Endometrium (tissue), 2 donors: Measurements from ENCODE around the gene FAM169A.
"Not testable (repeated sequence)": the region's sequence is repeated elsewhere in the genome, so short reads cannot be mapped to it uniquely, and the experiment has no call there.

Source experiments
- FAIRE-seq: peaks from 2 replicates; lab custom pipeline; 2012; peaks lifted over from hg19 to GRCh38; lab: Jason Lieb, UNC
- donor health status: control.
- donor health status: control.

Gene FAM169A

DNA sequence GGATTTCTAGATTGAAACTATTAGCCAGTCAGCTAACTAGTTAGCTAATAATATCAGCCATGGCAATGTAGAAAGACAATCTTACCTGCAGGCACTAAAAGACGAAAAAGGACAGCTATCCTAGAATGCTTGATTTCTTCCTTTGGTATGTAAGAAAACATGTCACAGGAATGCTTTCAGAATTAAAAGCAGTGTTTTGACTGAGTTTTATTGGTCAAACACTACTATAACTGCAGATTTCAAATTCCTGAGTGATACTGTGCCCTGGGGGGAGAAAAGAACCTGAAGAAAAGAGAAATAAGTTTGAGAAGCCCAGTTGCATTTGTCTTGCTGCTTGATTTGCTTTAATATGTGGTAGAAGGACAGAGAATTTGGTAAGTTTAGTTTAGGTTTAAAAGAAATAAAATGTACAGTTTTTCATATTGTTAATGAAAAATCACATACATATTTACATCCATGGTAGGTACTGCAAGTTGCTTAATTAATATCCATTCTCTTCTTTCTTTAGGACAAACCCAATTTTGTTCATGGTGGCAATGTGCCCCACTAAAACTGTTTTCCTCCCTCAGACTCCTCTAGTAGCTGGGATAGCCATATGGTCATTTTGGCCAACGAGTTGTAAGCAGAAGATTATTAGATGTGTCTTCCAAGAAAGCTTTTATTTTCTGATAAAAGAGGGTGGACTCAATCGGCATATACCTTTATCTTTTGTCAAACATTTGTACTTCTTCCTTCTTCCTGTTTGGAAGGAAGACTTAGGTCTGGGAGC, 4.3 kb upstream of the FAM169A start:
- no peak for FAIRE-seq

DNA sequence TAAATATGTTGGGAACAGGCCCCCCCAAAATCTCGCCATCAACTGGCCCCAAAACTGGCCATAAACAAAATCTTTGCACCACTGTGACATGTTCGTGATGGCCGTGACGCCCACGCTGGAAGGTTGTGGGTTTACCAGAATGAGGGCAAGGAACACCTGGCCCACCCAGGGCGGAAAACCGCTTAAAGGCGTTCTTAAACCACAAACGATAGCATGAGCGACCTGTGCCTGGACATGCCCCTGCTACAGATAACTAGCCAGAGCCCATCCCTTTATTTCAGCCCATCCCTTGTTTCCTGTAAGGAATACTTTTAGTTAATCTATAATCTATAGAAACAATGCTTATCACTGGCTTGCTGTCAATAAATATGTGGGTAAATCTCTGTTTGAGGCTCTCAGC, 3.2 kb upstream of the FAM169A start:
- FAIRE-seq = not testable (repeated sequence)

DNA sequence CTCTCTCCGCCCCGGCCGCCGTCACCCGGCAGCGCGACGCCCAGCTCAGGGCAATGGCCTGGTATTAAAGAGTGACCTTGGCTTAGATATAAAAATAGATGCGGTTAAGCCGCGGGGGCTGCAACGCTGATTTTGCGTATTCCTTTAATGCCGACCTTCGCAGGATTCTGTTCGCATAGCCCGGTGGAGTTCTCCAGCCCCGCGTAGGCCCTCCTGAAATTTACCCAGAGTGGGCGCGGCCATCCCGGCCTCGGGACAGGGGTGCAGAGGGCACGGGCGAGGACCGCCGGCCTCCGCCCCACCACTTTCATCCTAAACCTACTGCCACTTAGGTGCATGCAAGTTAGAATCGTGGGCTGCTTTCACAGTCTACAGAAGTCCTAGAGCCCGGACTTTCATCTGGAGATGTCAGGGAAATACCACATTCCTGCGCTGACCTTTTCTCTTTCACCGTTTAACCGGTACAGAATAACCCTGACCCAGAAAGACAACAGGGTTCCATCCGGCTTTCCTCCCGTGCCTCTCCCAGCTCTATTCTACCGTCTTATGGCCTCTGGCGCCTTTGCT, 492 bp upstream of the FAM169A start:
- no peak for FAIRE-seq

DNA sequence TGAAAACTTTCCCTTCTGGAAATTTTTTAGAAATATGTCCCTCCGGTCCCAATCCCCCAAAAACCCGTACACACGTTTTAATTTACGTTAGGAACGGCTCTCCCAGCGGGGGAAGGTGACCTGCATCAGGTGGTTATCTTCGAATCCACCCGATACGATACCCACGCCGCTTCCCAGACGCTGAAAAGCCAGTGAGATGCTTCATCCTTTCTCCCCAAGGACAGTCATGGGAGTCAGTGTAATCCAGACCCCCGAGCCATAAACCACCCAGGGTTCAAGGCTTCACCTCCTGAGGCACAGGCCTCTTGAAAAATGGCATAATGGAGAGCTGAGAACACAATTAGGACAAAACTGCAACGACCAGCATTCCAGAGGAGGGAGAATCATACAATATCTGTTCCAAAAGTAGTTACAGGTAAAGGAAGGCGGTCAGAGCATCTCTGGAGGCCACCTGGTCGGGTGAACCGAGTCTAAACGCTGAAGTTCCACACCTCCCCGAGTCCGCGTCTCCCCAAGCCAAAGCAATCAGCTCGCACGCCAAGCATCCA, 857 bp downstream of the FAM169A start:
- FAIRE-seq = no peak

DNA sequence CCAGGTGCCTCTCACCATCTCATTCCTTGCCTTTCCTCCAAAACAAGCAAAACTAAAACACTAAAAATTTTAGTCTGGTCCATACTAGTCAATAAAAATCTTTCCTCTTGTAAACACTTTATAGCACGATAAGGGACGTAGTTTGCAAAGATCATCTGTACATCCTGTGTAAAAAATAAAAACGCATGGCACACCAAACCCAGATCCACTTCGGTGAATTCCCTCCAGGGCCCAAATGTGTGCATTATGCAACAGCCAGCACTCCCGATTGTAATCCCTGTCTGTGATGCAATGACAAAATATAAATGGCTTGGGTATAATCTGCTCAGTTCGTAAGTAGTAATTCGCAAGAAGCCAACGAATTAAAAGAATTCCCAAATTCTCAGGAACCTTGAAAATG, 1.4 kb downstream of the FAM169A start:
- no peak for FAIRE-seq

DNA sequence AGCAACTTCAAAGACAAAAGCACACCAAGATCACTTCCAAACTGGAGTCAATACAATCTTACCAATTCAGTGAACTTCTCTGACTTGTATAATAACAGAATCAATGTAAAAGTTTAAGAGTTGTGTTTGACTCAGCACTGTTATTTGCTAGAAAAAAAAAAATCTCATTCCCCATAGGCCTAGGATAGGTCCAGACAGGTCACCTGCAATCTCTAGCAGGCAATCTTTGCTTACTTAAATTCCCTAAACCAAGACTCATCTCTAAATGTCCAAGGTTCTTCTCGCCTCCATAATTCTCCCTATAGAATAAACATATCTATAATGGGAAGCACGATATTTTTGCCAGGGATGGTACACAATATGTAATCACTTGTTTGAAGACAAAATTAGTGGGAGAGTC, 2.5 kb downstream of the FAM169A start:
- no peak for FAIRE-seq

DNA sequence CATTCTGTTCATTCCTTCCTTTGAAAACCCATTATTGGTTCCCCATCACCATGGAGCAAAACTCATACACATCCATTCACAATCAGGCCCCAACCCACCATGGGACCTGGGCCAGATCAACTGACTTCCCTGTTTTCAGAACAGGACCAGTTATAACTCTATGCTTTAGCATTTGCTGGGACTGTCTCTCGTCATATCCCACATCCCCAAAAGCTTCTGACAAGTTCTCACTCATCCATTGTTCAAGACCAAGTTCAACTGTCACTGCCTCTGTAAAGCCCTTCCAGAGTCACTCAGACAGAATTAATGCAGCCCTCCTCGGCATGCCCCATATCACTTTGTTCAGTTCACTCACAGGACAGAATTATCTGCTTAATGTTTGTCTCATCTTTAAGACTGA, 4.0 kb downstream of the FAM169A start:
- no peak for FAIRE-seq

DNA sequence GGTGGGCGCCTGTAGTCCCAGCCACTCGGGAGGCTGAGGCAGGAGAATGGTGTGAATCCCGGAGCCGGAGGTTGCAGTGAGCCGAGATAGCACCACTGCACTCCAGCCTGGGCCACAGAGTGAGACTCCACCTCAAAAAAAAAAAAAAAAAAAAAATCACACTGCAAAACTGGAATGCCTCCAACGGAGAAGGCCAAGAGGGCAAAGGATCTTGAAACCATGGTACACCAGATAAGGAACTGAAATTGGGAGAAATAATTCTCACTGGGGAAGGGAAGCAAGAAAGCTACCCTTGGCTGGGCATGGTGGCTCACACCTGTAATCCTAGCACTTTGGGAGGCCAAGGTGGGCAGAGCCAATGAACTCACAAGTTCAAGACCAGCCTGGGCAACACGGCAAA, 9.2 kb downstream of the FAM169A start:
- not testable (repeated sequence) for FAIRE-seq

DNA sequence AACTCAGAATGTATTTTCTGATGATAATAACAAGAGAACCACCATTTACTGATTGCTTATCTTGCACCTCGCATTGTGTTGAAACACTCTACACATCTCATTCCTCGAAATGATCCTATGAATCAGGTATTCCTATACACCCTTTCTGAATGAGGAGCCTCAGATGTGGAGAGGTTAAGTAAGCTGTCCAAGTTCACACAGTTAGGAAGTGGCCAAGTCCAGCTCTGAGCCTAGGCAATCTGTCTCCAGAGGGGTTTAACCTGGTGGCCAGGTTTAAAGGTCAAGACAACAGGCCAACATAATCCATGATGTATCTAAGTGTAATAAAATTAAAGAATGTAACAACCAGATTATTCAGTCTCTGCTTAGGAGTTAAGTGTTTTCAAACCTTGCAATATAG, 12.9 kb downstream of the FAM169A start:
- no peak for FAIRE-seq

DNA sequence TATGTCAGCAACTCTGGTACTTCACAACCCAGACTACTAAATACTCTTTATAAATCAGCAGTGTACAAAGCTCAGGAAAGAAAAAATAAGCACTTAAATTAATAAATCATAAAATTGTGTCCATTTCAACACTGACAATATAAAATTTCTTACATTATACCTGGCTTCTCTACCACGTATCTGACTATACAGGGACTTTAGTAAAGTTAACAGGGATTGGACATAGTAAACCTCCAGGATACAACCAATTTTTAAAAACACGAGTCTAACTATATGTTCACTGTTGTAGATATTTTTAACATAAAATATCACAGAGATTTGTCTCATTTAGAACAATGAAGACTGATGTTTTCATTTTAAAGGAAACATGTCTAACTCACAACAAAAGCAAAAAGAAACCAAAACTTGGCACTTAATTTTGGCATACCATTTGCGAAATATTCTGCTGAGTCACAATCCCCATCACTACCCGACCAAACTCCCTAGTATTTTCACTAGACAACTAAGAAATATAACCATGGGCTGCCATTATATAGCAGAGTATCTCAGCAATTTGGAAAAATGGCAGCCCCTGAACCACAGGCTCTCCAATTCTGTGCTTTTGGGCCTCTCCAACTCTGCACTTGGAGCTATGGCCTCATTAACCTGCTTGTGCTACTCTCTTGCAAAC, 14.4 kb downstream of the FAM169A start:
- no peak for FAIRE-seq

DNA sequence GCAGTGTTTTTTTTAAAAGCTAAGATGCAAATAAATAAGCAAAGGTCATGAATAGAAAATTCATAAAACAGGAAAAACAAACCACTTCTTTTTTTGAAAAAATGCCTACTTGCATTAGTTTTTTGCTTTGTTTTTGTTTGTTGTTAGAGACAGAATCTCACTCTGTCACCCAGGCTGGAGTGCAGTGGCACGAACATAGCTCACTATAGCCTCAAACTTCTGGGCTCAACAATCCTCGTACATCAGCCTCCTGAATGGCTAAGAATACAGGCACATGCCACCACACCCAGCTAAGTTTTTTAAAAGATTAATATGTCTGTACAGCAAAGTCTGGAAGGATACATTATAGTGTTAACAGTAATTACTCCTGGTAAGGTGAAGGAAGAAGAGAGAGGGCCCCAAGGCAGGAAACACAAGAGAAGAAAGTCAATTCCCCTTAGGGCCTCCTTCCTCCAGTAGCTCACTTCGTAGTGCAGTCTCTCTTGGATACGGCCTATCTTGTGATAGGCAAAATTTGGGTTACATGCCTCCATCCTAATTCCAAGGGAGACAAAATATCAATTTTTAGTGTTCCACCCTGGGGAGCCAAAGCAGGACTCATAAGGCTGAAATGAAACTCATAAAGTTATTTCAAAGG, 15.3 kb downstream of the FAM169A start:
- FAIRE-seq = no peak

DNA sequence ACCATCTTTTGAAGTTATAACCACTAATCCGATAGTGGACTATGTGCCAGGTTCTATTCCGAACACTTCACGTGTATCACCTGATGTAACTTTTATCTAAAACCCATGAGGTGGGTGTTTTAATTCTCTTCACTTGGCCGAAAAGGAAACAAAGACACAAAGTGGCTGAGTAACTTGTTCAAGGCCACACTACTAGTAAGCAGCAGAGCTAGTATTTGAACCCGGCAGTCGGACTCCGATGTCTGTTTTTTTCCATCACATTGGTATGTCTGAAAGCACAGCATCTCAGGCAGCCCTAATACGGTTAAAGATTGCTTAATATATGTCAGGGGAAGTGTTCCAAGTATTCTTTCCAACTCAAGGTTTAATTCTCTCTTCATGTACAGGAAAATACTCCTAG, 16.2 kb downstream of the FAM169A start:
- FAIRE-seq = no peak

DNA sequence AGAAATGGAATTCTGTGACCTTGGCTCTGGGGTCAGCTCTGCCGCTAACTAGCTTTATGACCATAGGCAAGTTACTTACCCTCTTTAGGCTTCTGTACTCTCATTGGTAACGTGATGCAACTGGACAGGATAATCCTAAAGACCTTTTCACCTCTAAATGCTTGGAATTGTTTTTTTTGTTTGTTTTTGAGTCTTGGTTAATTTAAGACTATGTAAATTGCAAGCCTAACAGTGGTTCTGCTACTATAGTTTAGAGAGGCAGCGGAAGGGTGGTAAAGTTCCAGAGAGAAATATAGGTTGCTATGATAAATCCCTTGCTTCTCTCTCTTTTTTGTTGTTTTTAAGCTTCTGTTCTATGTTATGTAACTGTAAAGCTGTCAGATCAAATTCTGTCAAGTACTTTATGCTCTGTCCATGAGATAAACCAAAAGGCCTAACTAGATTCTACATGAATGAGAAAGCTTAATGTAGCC, 17.6 kb downstream of the FAM169A start:
- no peak for FAIRE-seq

DNA sequence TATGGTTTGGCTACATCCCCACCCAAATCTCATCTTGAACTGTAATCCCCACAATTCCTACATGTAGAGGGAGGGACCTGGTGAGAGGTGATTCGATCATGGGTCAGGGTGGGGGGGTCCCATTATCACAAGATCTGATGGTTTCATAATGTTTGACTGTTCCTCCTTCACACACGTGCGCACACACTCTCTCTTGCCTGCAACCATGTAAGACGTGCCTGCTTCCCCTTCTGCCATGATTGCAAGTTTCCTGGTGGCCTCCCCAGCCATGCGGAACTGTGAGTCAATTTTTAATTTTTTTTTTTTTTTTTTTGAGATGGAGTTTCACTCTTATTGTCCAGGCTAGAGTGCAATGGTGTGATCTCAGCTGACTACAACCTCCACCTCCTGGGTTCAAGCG, 27.0 kb downstream of the FAM169A start:
- no peak for FAIRE-seq

DNA sequence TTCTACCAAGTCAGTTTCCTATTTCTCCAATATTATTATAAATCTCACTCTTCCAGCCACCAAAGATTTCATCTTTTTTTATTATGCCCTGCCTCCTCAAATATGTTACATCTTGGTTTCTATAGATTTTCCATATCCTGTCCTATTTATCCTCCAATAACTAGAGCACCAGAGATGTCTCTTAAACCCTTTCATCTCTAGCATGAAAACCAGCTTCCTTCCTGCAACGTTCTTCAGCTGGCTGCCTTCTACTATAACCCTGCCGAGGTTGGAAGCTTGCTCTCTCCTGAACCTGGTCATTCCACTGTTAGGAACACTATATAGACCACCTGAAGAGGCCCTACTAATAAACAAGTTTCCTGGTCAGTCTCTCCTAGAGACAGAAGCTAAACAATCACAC, 27.9 kb downstream of the FAM169A start:
- FAIRE-seq = no peak

DNA sequence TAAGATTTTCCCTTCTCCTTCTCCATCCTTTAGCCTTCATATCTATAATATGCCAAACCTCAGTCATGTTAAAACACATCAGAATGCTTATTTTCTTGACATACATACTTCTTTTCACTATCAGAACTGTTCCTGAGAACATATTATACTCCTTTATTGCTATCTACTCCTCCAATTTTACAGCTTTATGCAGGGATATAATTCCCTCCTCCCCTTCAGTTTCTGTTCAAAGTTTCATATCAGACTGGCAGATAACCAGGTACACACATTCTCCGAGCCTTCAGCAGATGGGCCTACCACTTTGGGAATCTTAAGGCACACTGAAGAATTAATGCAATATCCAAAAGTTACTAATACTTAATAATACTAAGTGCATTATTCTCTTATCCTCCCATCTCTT, 29.1 kb downstream of the FAM169A start:
- FAIRE-seq = no peak

DNA sequence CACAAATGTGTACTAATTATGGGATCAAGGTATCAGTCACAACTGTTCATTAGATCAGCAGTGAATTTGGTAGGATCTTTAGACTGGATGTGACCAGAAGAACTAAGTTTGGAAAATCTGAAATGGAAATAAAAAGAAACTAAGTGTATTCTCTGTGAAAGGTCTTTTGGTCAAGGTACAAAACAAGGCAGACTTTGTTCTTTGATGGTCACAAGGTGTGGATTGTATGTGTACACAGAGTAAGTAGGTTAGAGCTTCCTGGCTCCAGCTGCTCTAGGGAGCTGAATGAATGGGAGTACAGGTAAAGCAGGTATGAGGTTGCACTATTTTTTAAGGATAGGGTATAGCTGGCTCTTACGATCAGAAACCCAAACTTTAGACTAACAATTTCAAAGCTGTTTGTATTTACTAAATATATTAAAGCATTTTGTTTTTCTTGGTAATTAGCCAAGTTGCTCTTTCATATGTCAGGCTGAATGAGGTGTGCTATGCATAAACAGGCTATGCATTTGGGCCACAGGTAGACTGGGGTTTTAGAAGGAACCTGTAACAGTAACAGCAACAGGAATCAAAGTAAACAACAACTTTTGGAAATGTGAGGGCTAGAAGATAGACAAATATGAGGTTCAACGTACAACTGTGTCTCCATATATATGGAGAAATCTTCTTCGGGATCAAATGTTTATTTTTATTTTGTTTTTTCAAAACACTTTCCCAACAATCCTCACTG, 32.5 kb downstream of the FAM169A start:
- no peak for FAIRE-seq

DNA sequence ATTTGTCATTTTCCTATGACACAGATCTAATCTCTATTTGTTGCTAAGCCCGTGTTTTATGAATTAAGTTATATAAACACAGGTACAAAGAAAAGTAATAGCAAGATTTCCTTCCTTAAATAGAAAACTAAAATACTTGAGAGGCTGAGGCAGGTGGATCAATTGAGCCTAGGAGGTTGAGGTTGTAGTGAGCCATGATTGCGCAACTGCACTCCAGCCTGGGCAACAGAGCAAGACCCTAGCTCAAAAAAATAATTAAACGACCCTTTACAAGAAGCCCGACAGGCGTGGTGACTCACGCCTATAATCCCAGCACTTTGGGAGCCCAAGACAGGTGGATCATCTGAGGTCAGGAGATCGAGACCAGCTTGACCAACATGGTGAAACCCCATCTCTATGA, 36.8 kb downstream of the FAM169A start:
- FAIRE-seq = no peak

DNA sequence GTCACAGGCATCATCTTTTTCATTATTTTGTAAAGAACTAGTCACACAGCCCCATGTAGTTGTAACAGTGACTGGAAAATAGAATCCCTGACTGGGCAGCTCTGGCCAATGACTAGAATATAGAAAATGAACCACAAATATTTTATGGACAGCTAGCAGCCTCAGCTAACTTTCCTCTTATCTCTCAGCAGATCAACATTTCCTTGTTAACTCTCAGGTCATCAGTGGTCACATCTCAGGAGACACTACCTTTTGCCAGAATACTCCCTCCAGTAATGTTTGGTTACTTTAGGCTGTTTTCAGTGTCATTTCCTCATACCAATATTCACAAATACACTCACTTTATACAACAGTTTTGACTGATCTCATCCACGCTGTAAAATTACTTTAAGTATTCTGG, 43.9 kb downstream of the FAM169A start:
- FAIRE-seq = no peak

DNA sequence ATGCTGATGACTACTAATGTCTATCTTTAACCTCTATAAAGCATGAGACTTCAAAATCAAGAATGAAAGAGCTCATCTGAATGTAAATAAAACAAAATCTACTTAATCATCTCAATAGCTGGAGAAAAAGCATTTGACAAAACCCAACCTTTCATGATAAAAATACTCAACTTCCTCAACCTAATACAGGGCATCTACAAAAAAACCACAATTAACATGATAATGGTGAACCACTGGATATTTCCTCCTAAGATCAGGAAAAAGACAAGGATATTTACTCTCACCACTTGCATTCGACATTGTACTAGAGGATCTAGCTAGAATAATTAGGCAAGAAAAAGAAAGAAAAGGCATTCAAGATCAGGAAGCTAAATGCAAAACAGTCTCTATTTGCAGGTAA, 49.3 kb downstream of the FAM169A start:
- FAIRE-seq = no peak

DNA sequence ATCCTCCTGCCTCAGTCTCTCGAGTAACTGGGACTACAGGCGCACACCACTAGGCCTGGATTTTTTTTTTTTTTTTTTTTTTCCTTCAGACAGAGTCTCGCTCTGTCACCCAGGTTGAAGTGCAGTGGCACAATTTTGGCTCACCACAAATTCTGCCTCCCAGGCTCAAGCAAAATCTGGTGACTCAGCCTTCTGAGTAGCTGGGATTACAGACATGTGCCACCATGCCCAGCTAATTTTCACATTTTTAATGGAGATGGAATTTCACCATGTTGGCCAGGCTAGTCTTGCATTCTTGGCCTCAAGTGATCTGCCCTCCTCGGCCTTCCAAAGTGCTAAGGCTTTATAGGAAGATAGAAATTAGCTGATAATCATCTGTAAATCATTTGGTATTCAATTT, 55.3 kb downstream of the FAM169A start:
- no peak for FAIRE-seq

DNA sequence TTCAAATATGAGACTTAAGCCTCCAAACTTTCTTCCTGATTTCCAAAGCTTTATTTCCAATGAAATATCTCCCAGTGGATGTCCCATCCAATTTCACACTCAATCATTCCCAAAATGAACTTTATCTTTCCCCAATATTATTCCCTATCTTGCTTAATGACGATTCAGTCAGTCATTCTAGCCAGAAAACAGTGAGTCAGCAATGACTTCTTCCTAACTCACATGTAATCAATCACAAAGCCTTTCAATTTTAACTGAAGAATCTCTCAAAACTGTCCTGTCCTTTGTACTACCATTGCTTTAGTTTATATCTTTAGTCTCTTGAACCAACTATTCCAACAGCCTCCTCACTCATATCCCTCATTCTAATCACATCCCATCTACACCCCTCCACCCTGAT, 64.2 kb downstream of the FAM169A start:
- FAIRE-seq = no peak
